Amniotic epithelial cell (primary cell): ENCODE data around the gene CCNI2.
"Not testable (repeated sequence)": the region's sequence is repeated elsewhere in the genome, so short reads cannot be mapped to it uniquely, and the experiment has no call there.

Experiments used
- DNase-seq: peaks from one replicate; pipeline ENCODE4 v3.0.0-alpha.2; 2010; ENCODE audit warnings: low read depth

Gene CCNI2

DNA sequence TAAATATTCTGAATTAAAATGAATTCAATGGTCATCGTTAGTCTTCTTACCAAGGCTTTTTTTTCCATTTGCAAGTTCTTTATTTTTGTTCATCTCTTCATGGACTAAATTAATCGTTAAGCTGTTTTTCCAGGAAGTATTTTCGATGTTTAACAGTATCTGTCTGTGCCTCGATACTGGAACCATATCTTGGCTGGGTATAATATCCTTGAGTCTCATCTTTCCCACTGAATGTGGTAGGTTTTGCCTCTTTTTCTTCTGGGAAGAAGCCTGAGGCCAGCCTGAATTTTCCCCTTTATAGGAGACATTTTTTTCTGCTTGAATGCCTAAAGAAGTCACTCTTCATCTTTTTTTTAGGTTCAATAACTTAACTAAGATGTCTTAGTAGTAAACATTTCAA lies 33.8 kb downstream of the CCNI2 start:
- no peak for DNase-seq

- DNase-seq: peak; percentile 35
Observed at GRCh38 chr5:132782101-132782500, 34.9 kb downstream of the CCNI2 start.

GRCh38 chr5:132785365-132785764 lies 38.1 kb downstream of the CCNI2 start:
- no peak for DNase-seq

DNA sequence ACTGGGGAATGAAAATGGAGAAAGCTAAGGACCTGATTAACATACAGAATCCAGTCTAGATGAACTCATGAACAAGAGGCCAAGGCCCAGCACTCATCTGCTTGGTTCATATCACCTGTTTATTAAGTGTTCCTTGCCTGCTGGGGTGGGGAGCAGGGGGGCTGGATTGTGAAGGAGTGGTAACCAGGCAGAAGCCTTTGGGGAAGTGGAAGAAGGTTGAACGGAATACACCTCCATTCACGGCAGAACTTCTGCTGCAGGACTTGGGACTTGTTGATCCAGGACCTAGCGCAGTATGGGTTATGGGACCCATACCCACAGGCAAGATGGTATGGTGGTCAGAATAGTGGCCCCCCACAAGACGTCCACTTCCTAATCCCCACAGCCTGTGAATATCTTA lies 38.6 kb downstream of the CCNI2 start:
- no peak for DNase-seq

- peak; percentile 39 for DNase-seq
Observed at GRCh38 chr5:132787076-132787475, 39.9 kb downstream of the CCNI2 start.

GRCh38 chr5:132788508-132788907 lies 41.3 kb downstream of the CCNI2 start:
- no peak for DNase-seq

DNA sequence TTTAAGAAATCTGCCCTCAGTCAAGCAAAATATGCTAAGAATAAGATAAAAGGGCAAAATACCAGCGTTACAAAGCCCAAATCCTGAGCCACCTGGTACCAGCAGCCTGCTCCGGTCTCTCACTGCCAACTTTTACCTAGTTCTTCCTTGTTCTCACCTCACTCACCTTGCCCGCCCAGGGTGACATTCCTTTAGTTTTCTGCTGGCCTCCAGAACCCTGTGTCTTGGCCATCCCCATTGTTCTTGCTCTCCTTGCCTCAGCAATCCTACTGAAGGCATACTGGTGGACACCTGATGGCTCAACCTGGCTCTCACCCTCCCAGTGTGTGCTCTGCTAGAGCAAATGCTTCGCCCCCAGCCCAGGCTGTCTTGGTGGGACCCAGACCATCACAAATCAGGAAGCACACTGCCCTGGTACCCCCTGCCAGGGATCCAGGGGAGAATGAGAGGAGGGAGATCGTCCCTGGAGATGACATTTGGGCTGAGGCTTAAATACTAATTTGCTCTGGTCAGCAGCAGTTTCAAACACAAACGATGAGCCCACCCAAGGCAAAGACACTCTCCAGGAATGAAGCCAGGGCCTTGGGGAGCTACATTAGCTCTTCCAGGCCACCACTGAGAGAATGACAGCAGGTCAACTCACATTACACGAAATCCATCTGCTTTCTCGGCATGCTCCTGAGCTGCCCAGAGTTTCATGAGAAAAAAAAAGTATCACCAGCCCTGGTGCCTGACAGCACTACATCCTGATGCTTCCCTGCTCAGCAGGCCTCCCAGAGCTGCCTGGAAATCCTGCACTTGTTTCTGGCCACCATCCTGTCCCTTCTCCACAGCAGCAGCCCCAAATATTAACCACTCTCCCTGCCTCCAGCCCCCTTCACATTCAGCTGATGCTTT lies 42.0 kb downstream of the CCNI2 start:
- no peak for DNase-seq

GRCh38 chr5:132790201-132790865 lies 43.1 kb downstream of the CCNI2 start:
- no peak for DNase-seq

DNA sequence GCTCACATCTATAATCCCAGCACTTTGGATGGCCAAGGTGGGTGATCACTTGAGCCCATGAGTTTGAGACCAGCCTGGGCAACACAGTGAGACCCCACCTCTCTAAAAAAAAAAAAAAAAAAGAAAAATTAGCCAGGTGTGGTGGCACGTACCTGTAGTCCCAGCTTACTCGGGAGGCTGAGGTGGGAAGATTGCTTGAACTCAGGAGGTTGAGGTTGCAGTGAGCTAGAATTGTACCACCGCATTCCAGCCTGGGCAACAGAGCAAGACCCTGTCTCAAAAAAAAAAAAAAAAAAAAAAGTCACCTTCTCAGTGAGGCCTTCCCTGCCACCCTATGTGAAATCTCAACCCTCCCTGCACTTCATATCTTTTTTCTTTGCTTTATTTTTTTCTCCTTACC lies 43.8 kb downstream of the CCNI2 start:
- no peak for DNase-seq

- no peak for DNase-seq
Observed at GRCh38 chr5:132797651-132798050, 50.4 kb downstream of the CCNI2 start.

DNA sequence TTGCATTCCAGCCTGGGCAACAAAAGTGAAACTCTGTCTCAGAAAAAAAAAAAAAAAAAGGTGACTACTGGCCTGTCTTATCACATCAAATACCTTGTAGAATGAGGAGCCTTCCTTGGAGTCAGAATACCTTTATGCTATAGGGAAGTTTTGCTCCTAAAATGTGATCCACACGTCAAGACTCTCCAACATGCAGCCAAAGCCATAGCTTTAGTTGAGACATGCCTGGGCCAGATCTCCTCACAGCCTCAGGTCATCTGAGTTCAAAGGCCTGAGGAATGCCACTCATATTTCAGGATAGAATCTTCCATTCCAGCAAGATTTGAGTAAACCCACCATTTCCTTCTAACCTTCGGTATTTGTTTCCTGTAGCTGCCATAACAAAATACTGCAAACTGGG lies 52.2 kb downstream of the CCNI2 start:
- no peak for DNase-seq

- no peak for DNase-seq
Observed at GRCh38 chr5:132800545-132800944, 53.3 kb downstream of the CCNI2 start.

DNA sequence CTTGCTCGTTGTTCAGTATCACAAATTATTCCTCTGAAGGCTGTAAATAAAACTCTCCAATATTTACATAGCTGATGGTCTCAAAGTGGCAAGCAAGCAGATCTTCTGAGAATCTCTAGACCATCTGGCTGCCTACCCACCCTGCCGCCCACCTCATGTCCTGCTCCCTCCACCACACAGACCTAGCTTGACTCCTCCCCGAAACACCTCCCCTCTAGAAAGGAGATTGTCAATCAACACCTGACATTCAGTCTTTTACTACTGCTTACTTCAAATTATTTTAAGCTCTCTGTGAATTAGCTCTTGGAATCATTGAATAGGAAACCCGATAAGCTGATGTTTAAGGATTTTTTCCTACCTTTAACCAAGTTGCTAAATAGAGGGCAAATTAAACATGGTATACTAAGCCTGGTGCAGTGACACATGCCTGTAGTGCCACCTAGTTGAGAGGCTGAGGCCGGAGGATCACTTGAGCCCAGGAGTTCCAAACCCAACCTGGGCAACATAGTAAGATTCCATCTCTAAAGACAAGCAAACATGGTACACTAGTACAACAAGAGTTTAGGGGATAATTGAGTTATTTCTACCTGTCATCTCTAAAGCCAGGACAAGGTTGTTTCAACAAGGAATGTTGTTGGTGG lies 54.9 kb downstream of the CCNI2 start:
- no peak for DNase-seq

DNA sequence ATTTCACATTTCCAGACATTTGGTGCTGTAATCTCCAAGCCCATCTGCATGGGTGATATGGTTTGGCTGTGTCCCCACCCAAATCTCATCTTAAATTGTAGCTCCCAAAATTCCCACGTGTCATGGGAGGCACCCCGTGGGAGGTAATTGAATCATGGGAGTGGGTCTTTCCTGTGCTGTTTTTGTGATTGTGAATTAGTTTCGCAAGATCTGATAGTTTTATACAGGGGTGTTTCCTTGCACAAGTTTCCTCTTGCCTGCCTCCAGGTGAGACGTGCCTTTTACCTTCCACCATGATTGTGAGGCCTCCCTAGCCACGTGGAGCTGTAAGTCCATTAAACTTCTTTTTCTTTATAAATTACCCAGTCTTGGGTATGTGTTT lies 55.5 kb downstream of the CCNI2 start:
- DNase-seq: not testable (repeated sequence)
